Keratinocyte (primary cell): ENCODE results near the gene MAP7. TPM values are rescaled to one million over a fixed set of nuclear protein-coding genes. Genes with fewer than 3 reads are reported as not detected.

ENCODE experiments used
- DNase-seq: peaks from one replicate; pipeline ENCODE4 v3.0.0-alpha.2; 2011; ENCODE audit warnings: low read depth, missing footprints, low spot score
- FAIRE-seq: peaks from 2 replicates; lab custom pipeline; 2011; peaks lifted over from hg19 to GRCh38; lab: Jason Lieb, UNC
- H2AFZ ChIP-seq: 2 replicates; pipeline ENCODE4 v1.6.0; 2012; ENCODE audit warnings: low read length, control low read depth, inconsistent platforms; ENCODE audit not compliant: control insufficient read depth
- H3K27ac ChIP-seq: 2 replicates; pipeline ENCODE4 v1.5.1; 2011; ENCODE audit warnings: low read length; ENCODE audit not compliant: control insufficient read depth, insufficient read depth
- H3K27me3 ChIP-seq: 3 replicates; pipeline ENCODE4 v1.6.0; 2011; ENCODE audit warnings: low read length; ENCODE audit not compliant: control insufficient read depth, insufficient read depth; ENCODE audit errors: extremely low read depth
- H3K36me3 ChIP-seq, 2 experiments: 2 replicates in 1 of 2; 3 replicates in 1 of 2; pipeline ENCODE4 v1.5.1; 2011; ENCODE audit warnings: low read length in 2 of 2, mild to moderate bottlenecking in 1 of 2; ENCODE audit not compliant: control insufficient read depth in 2 of 2, insufficient read depth in 2 of 2; ENCODE audit errors: extremely low read depth in 1 of 2
- H3K4me1 ChIP-seq: 3 replicates; pipeline ENCODE4 v1.5.1; 2011; ENCODE audit warnings: low read length; ENCODE audit not compliant: control insufficient read depth, insufficient read depth; ENCODE audit errors: extremely low read depth
- H3K4me2 ChIP-seq: 3 replicates; pipeline ENCODE4 v1.6.0; 2011; ENCODE audit warnings: low read depth, low read length; ENCODE audit not compliant: control insufficient read depth, insufficient read depth; ENCODE audit errors: extremely low read depth
- H3K4me3 ChIP-seq, 3 experiments: fragments of 200-600 bp in 1 of 3; sonication (generic) in 1 of 3; 2 replicates in 2 of 3; 3 replicates in 1 of 3; pipeline ENCODE4 v1.5.1; 2011 to 2016; ENCODE audit warnings: low read length in 3 of 3, mild to moderate bottlenecking in 3 of 3, control low read depth in 2 of 3, inconsistent platforms in 1 of 3, low read depth in 1 of 3, mixed read lengths in 1 of 3, mixed run types in 1 of 3, moderate library complexity in 1 of 3; ENCODE audit not compliant: control insufficient read depth in 2 of 3, insufficient read depth in 2 of 3; ENCODE audit errors: extremely low read depth in 1 of 3
- H3K79me2 ChIP-seq: 2 replicates; pipeline ENCODE4 v1.6.0; 2012; ENCODE audit warnings: low read length; ENCODE audit not compliant: control insufficient read depth, insufficient read depth
- H3K9ac ChIP-seq: 3 replicates; pipeline ENCODE4 v1.6.0; 2011; ENCODE audit warnings: low read length; ENCODE audit not compliant: control insufficient read depth, insufficient read depth; ENCODE audit errors: extremely low read depth
- H3K9me1 ChIP-seq: 3 replicates; pipeline ENCODE4 v1.6.0; 2011; ENCODE audit warnings: low read length; ENCODE audit not compliant: control insufficient read depth, insufficient read depth; ENCODE audit errors: extremely low read depth
- H3K9me3 ChIP-seq: 2 replicates; pipeline ENCODE4 v1.5.1; 2012; ENCODE audit warnings: low read depth, low read length; ENCODE audit not compliant: control insufficient read depth
- H4K20me1 ChIP-seq: 3 replicates; pipeline ENCODE4 v1.6.0; 2011; ENCODE audit warnings: low read length; ENCODE audit not compliant: control insufficient read depth, insufficient read depth; ENCODE audit errors: extremely low read depth
- CTCF ChIP-seq, 3 experiments: IDR thresholded peaks in 1 of 3; conservative IDR thresholded peaks in 1 of 3; optimal IDR thresholded peaks in 1 of 3; 2 replicates in 2 of 3; 3 replicates in 1 of 3; pipeline versions ENCODE3 to v1.5.1; 2011; ENCODE audit warnings: low read length in 3 of 3, mild to moderate bottlenecking in 3 of 3, moderate library complexity in 2 of 3, control low read depth in 1 of 3, inconsistent platforms in 1 of 3; ENCODE audit not compliant: insufficient read depth in 2 of 3; ENCODE audit errors: extremely low read depth in 1 of 3
- EZH2 ChIP-seq: IDR thresholded peaks from one replicate; pipeline ENCODE4 v1.6.1; 2012; ENCODE audit warnings: inconsistent platforms, mild to moderate bottlenecking, low read length, moderate library complexity
- dilution Hi-C: fragments of 300-500 bp; cut with MboI; formaldehyde crosslinking; loops from one replicate; pipeline ENCODE4 v1.7.0; 2020; ENCODE audit warnings: low sequenced_read_pairs; ENCODE audit not compliant: extremely low pct_ligation_motif_present
- polyA plus RNA-seq, 5 experiments: library from polyadenylated mRNA; depleted of rRNA in 3 of 5; stranded (reverse) in 3 of 5; stranded (forward) in 1 of 5; unstranded in 1 of 5; fragments of >200 nt; gene quantifications; 1 replicate in 1 of 5; 2 replicates in 3 of 5; 3 replicates in 1 of 5; pipeline versions ENCODE4 v1.2.1 to v1.2.3, GENCODE V29; 2011 to 2012; ENCODE audit warnings: missing spikeins in 2 of 5, low read depth in 1 of 5, low replicate concordance in 1 of 5

The MAP7 gene
- polyA plus RNA-seq, 1 donor (not counting 4 experiments of a cell fraction or from before 2014, with no cell fraction given), result 11.8 TPM

- no peak overlapping the region for H3K4me2 ChIP-seq
- FAIRE-seq, result no peak
- H3K4me1 ChIP-seq, result peaks cover 37% of the 10 kb centered on the region
Observed at GRCh38 chr6:136404627-136405419, 145.4 kb downstream of the MAP7 start.

GRCh38 chr6:136404007-136404406, 146.2 kb downstream of the MAP7 start:
- Histone ChIP-seq H3K4me2 (no peak overlapping the region), H2AFZ (no peak overlapping the region), H3K79me2 (no peaks in the 10 kb centered on the region), H3K9me1 (no peaks in the 10 kb centered on the region), H3K9me3 (no peaks in the 10 kb centered on the region), H3K4me1 (peaks cover 32% of the 10 kb centered on the region), H3K36me3 (no peaks in the 10 kb centered on the region), H3K27me3 (no peaks in the 10 kb centered on the region), H3K9ac (no peak overlapping the region), H3K4me3 (no peak overlapping the region), H4K20me1 (no peaks in the 10 kb centered on the region), H3K27ac (peak overlapping the region; percentile 90)
- TF ChIP-seq EZH2 (no peak), CTCF (optimal IDR thresholded peaks at IDR 0.05 in 1 of 3, IDR thresholded peaks at IDR 0.05 in 1 of 3, conservative IDR thresholded peaks at IDR 0.05 in 1 of 3; ENCODE audit: extremely low read depth in 1 of 3, insufficient read depth in 2 of 3, low read length in 3 of 3) (no peak)
- no peak for FAIRE-seq
- DNase-seq, result no peak
- dilution Hi-C loops, result no loop called here

More at GRCh38 chr6:136404627-136405419, 145.4 kb downstream of the MAP7 start:
- Histone ChIP-seq H3K36me3 (no peaks in the 10 kb centered on the region), H3K79me2 (no peaks in the 10 kb centered on the region), H4K20me1 (no peaks in the 10 kb centered on the region), H3K9me1 (peaks cover 3% of the 10 kb centered on the region), H3K4me3 (no peak overlapping the region), H2AFZ (no peak overlapping the region), H3K9ac (no peak overlapping the region), H3K27ac (no peak overlapping the region), H3K9me3 (no peaks in the 10 kb centered on the region), H3K27me3 (no peaks in the 10 kb centered on the region)
- dilution Hi-C loops, result no loop called here
- no peak for DNase-seq
- TF ChIP-seq CTCF (optimal IDR thresholded peaks at IDR 0.05 in 1 of 3, IDR thresholded peaks at IDR 0.05 in 1 of 3, conservative IDR thresholded peaks at IDR 0.05 in 1 of 3; ENCODE audit: extremely low read depth in 1 of 3, insufficient read depth in 2 of 3, low read length in 3 of 3) (no peak), EZH2 (no peak)
